ENCODE measurements around the gene FZR1. TPM values are rescaled to one million over a fixed set of nuclear protein-coding genes. Genes with fewer than 3 reads are reported as not detected.

The FZR1 gene
- total and polyA plus RNA-seq, 9 of the 15 experiments (the other 6 are each of a cell fraction or from before 2014, with no cell fraction given), result 0.18 to 48.0 (median 22.2) TPM

GRCh38 chr19:3565139-3565538 lies 59.0 kb downstream of the FZR1 start (continued):
- TF ChIP-seq, protein P1, sequence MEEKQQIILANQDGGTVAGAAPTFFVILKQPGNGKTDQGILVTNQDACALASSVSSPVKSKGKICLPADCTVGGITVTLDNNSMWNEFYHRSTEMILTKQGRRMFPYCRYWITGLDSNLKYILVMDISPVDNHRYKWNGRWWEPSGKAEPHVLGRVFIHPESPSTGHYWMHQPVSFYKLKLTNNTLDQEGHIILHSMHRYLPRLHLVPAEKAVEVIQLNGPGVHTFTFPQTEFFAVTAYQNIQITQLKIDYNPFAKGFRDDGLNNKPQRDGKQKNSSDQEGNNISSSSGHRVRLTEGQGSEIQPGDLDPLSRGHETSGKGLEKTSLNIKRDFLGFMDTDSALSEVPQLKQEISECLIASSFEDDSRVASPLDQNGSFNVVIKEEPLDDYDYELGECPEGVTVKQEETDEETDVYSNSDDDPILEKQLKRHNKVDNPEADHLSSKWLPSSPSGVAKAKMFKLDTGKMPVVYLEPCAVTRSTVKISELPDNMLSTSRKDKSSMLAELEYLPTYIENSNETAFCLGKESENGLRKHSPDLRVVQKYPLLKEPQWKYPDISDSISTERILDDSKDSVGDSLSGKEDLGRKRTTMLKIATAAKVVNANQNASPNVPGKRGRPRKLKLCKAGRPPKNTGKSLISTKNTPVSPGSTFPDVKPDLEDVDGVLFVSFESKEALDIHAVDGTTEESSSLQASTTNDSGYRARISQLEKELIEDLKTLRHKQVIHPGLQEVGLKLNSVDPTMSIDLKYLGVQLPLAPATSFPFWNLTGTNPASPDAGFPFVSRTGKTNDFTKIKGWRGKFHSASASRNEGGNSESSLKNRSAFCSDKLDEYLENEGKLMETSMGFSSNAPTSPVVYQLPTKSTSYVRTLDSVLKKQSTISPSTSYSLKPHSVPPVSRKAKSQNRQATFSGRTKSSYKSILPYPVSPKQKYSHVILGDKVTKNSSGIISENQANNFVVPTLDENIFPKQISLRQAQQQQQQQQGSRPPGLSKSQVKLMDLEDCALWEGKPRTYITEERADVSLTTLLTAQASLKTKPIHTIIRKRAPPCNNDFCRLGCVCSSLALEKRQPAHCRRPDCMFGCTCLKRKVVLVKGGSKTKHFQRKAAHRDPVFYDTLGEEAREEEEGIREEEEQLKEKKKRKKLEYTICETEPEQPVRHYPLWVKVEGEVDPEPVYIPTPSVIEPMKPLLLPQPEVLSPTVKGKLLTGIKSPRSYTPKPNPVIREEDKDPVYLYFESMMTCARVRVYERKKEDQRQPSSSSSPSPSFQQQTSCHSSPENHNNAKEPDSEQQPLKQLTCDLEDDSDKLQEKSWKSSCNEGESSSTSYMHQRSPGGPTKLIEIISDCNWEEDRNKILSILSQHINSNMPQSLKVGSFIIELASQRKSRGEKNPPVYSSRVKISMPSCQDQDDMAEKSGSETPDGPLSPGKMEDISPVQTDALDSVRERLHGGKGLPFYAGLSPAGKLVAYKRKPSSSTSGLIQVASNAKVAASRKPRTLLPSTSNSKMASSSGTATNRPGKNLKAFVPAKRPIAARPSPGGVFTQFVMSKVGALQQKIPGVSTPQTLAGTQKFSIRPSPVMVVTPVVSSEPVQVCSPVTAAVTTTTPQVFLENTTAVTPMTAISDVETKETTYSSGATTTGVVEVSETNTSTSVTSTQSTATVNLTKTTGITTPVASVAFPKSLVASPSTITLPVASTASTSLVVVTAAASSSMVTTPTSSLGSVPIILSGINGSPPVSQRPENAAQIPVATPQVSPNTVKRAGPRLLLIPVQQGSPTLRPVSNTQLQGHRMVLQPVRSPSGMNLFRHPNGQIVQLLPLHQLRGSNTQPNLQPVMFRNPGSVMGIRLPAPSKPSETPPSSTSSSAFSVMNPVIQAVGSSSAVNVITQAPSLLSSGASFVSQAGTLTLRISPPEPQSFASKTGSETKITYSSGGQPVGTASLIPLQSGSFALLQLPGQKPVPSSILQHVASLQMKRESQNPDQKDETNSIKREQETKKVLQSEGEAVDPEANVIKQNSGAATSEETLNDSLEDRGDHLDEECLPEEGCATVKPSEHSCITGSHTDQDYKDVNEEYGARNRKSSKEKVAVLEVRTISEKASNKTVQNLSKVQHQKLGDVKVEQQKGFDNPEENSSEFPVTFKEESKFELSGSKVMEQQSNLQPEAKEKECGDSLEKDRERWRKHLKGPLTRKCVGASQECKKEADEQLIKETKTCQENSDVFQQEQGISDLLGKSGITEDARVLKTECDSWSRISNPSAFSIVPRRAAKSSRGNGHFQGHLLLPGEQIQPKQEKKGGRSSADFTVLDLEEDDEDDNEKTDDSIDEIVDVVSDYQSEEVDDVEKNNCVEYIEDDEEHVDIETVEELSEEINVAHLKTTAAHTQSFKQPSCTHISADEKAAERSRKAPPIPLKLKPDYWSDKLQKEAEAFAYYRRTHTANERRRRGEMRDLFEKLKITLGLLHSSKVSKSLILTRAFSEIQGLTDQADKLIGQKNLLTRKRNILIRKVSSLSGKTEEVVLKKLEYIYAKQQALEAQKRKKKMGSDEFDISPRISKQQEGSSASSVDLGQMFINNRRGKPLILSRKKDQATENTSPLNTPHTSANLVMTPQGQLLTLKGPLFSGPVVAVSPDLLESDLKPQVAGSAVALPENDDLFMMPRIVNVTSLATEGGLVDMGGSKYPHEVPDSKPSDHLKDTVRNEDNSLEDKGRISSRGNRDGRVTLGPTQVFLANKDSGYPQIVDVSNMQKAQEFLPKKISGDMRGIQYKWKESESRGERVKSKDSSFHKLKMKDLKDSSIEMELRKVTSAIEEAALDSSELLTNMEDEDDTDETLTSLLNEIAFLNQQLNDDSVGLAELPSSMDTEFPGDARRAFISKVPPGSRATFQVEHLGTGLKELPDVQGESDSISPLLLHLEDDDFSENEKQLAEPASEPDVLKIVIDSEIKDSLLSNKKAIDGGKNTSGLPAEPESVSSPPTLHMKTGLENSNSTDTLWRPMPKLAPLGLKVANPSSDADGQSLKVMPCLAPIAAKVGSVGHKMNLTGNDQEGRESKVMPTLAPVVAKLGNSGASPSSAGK (IDR thresholded peaks at IDR 0.05), result no peak
- no peak for TF ChIP-seq CREB1 (IDR thresholded peaks at IDR 0.05)
- peak; percentile 33; the same call in 1 of the 2 replicates for TF ChIP-seq CREB1 (CRISPR knock-in tag; IDR thresholded peaks at IDR 0.05)
- peak; percentile 63 for TF ChIP-seq ARID1B (IDR thresholded peaks at IDR 0.05)
- TF ChIP-seq SMARCA4 (IDR thresholded peaks at IDR 0.05), result peak; percentile 58
- TF ChIP-seq FOSL1 (tag; conservative IDR thresholded peaks at IDR 0.05), result peak; percentile 92
- TF ChIP-seq MLLT1 (IDR thresholded peaks at IDR 0.05), result peak in 1 of 2 experiments; percentile 75; a peak in 1 of 4 replicates
- no peak for TF ChIP-seq ZC3H8 (IDR thresholded peaks at IDR 0.05)
- TF ChIP-seq ETV1 (tag; conservative IDR thresholded peaks at IDR 0.05; ENCODE audit: low read depth), result no peak
- TF ChIP-seq MXI1 (IDR thresholded peaks at IDR 0.05; ENCODE audit: low read depth, low read length), result no peak
- no peak for TF ChIP-seq HOXB6 (CRISPR knock-in tag; IDR thresholded peaks at IDR 0.05; ENCODE audit: borderline replicate concordance)
- no peak for TF ChIP-seq IRF2 (CRISPR knock-in tag; IDR thresholded peaks at IDR 0.05)
- no peak for TF ChIP-seq ZNF639 (CRISPR knock-in tag; conservative IDR thresholded peaks at IDR 0.05 in 1 of 2, IDR thresholded peaks at IDR 0.05 in 1 of 2)
- TF ChIP-seq JUN (IDR thresholded peaks at IDR 0.05; ENCODE audit: borderline replicate concordance, low read depth, low read length), result peak; percentile 71; the same call in 1 of the 2 replicates
- no peak for TF ChIP-seq JUN (CRISPR knock-in tag; IDR thresholded peaks at IDR 0.05; ENCODE audit: borderline replicate concordance)
- TF ChIP-seq BCOR (IDR thresholded peaks at IDR 0.05), result no peak
